Heart left ventricle (tissue), 16 donors: ENCODE data around the gene MSH3. TPM values are rescaled to one million over a fixed set of nuclear protein-coding genes. Genes with fewer than 3 reads are reported as not detected.

Source experiments
- ATAC-seq, 4 donors: fragments of 200-7000 bp; cut with Tn5 transposase; one replicate each; pipeline ENCODE4 v1.9.1; 2020 to 2022; ENCODE audit warnings: moderate library complexity in 4 of 4, mild to moderate bottlenecking in 3 of 4, moderate number of reproducible peaks in 1 of 4
- DNase-seq, 5 donors: peaks; one replicate each; pipeline ENCODE4 v3.0.0-alpha.2; 2020
- H3K27ac ChIP-seq, 12 donors: fragments of 200-600 bp; sonication (generic) in 4 of 12; one replicate each; pipeline versions ENCODE4 v1.5.0 to v1.8.0; 2016 to 2022; ENCODE audit warnings: mild to moderate bottlenecking in 2 of 12
- H3K27me3 ChIP-seq, 9 donors: fragments of 200-600 bp; sonication (generic) in 2 of 9; one replicate each; pipeline versions ENCODE4 v1.5.1 to v1.8.0; 2016 to 2022; ENCODE audit warnings: mild to moderate bottlenecking in 3 of 9
- H3K36me3 ChIP-seq, 9 donors: fragments of 200-600 bp; sonication (generic) in 2 of 9; one replicate each; pipeline versions ENCODE4 v1.5.0 to v1.8.0; 2018 to 2022; ENCODE audit warnings: mild to moderate bottlenecking in 2 of 9
- H3K4me1 ChIP-seq, 12 donors: fragments of 200-600 bp; sonication (generic) in 4 of 12; one replicate each; pipeline versions ENCODE4 v1.5.0 to v1.8.0; 2016 to 2022; ENCODE audit warnings: mild to moderate bottlenecking in 3 of 12
- H3K4me3 ChIP-seq, 12 donors: fragments of 200-600 bp; sonication (generic) in 4 of 12; one replicate each; pipeline versions ENCODE4 v1.5.0 to v1.8.0; 2017 to 2022; ENCODE audit warnings: mild to moderate bottlenecking in 9 of 12, moderate library complexity in 4 of 12
- H3K9me3 ChIP-seq, 12 donors: fragments of 200-600 bp; sonication (generic) in 4 of 12; one replicate each; pipeline versions ENCODE4 v1.5.0 to v1.8.0; 2016 to 2022; ENCODE audit warnings: mild to moderate bottlenecking in 1 of 12
- POLR2A ChIP-seq, 2 donors: fragments of 450-650 bp; IDR thresholded peaks; one replicate each; pipeline ENCODE4 v1.6.1; 2017; ENCODE audit warnings: antibody characterized with exemption in 2 of 2, mild to moderate bottlenecking in 2 of 2, moderate library complexity in 2 of 2
- WGBS, 4 donors: extraction: QIAGEN DNeasy Blood & Tissue Kit in 2 of 4; methylation state at CpG; one replicate each; pipeline versions ENCODE4 v1.1.5 to v1.1.7; 2013 to 2018; 5-methylcytosine and 5-hydroxymethylcytosine counted together
- intact Hi-C, 10 donors: fragments of 100-400 bp; cut with DNase I; formaldehyde crosslinking; loops; one replicate each; pipeline versions ENCODE4 v1.11.1 to v1.14.2; 2022
- polyA plus RNA-seq, 2 donors: library from polyadenylated mRNA; stranded (reverse); fragments of 200-250 nt; gene quantifications; one replicate each; pipeline ENCODE4 v1.2.3, GENCODE V29; 2013
- total RNA-seq, 9 donors: library from RNA; depleted of rRNA in 2 of 9; stranded (reverse); fragments of >200 nt in 2 of 9; fragmentation: NEBNext Ultra II Directional in 3 of 9; extraction: Animal tissue kit (Norgen Biotek cat#: 25700) in 3 of 9; gene quantifications; one replicate each; pipeline versions ENCODE4 v1.1.0 to v1.2.4, GENCODE V29; 2016 to 2023
- TF ChIP-seq, protein P1 (sequence below), 12 donors: fragments of 200-600 bp; sonication (generic) in 4 of 12; IDR thresholded peaks; one replicate each; pipeline versions ENCODE4 v1.5.0 to v1.8.0; 2018 to 2022; ENCODE audit warnings: antibody characterized with exemption in 12 of 12, mild to moderate bottlenecking in 5 of 12
- donor health status: ischemic (EF 13 %, LVEDD 7.1; RV severe dilation, severe dysfunction).
- donor health status: healthy with polysubstance abuse.
- donor health status: DM: no; HTN: yes; CAD: no.
- donor health status: DM: no; HTN: no; CAD: no.
- donor health status: ischemic (EF 25% LVEDD 6.9; RV normal size, moderate dysfunction).
- donor health status: ischemic (EF 25% LVEDD 5.7; RV mildly dilated, moderate dysfunction).
- donor health status: healthy.
- donor health status: DM: yes; HTN: yes; CAD: no.
- donor health status: ischemic (EF 35%, LVEDD 5.7; RV mildly dilated, moderate dysfunction).
- donor health status: nonischemic (EF 11% LVEDD 7.7; RV severe dilation, severe dysfunction).
- donor health status: DM: yes; HTN: yes; CAD: no.
- donor health status: PGD.
- donor health status: ischemic (EF 29% LVEDD 5.4; RV normal size, mild dysfunction).
- donor health status: nonischemic (EF 23%, LVEDD 6.1; RV moderate dilation, normal function).

The MSH3 gene
- total and polyA plus RNA-seq, 11 donors: 2.9 to 15.8 (median 8.4) TPM

- intact Hi-C loops: loop anchor here in 4 of 10 donors (10.0 kb wide), 1 partner anchor 390 kb away; no protein-coding TSS in a partner anchor
- 90 to 100% (median 95%) methylated on average over 1 of the region's 1 CpG for WGBS, 4 donors
- TF ChIP-seq, protein P1, sequence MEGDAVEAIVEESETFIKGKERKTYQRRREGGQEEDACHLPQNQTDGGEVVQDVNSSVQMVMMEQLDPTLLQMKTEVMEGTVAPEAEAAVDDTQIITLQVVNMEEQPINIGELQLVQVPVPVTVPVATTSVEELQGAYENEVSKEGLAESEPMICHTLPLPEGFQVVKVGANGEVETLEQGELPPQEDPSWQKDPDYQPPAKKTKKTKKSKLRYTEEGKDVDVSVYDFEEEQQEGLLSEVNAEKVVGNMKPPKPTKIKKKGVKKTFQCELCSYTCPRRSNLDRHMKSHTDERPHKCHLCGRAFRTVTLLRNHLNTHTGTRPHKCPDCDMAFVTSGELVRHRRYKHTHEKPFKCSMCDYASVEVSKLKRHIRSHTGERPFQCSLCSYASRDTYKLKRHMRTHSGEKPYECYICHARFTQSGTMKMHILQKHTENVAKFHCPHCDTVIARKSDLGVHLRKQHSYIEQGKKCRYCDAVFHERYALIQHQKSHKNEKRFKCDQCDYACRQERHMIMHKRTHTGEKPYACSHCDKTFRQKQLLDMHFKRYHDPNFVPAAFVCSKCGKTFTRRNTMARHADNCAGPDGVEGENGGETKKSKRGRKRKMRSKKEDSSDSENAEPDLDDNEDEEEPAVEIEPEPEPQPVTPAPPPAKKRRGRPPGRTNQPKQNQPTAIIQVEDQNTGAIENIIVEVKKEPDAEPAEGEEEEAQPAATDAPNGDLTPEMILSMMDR (IDR thresholded peaks at IDR 0.05): peak in 5 of 12 donors; percentile 2 to 27 (median 20)
- no peak for TF ChIP-seq POLR2A (IDR thresholded peaks at IDR 0.05)
- ATAC-seq (no peak), DNase-seq (no peak)
- no peak overlapping the region for H3K27ac ChIP-seq
- H3K27me3 ChIP-seq: no peaks in the 10 kb centered on the region
- peaks cover 0 to 17% (median 0%) of the 10 kb centered on the region in 9 donors for H3K36me3 ChIP-seq
- no peak overlapping the region for H3K4me3 ChIP-seq
- H3K9me3 ChIP-seq: no peaks in the 10 kb centered on the region
- peaks cover 0 to 3% (median 0%) of the 10 kb centered on the region in 12 donors for H3K4me1 ChIP-seq
Measured at GRCh38 chr5:80804332-80804731, 149.9 kb downstream of the MSH3 start.

- DNase-seq: no peak
- peak; percentile 60 to 77 (median 62) for ATAC-seq
- 81 to 86% (median 85%) methylated on average over 2 of the region's 2 CpGs for WGBS, 4 donors
- no peak for TF ChIP-seq POLR2A (IDR thresholded peaks at IDR 0.05)
- TF ChIP-seq, protein P1 (IDR thresholded peaks at IDR 0.05): no peak
- intact Hi-C loops: loop anchor here in 4 of 10 donors (10.0 kb wide), 1 partner anchor 390 kb away; no protein-coding TSS in a partner anchor
- Histone ChIP-seq H3K36me3 (peaks cover 0 to 17% (median 0%) of the 10 kb centered on the region in 9 donors), H3K27ac (no peak overlapping the region), H3K27me3 (no peaks in the 10 kb centered on the region), H3K4me1 (peaks cover 0 to 3% (median 0%) of the 10 kb centered on the region in 12 donors), H3K4me3 (no peak overlapping the region), H3K9me3 (no peaks in the 10 kb centered on the region)
Measured at GRCh38 chr5:80805038-80805437, 150.6 kb downstream of the MSH3 start.

- H3K4me1 ChIP-seq: peaks cover 0 to 3% (median 0%) of the 10 kb centered on the region in 12 donors
- intact Hi-C loops: loop anchor here in 4 of 10 donors (10.0 kb wide), 1 partner anchor 388 kb away; no protein-coding TSS in a partner anchor
- H3K27me3 ChIP-seq: no peaks in the 10 kb centered on the region
- DNase-seq (no peak), ATAC-seq (no peak)
- peaks cover 0 to 9% (median 0%) of the 10 kb centered on the region in 9 donors for H3K36me3 ChIP-seq
- H3K4me3 ChIP-seq: no peak overlapping the region
- no peak overlapping the region for H3K27ac ChIP-seq
- no peaks in the 10 kb centered on the region for H3K9me3 ChIP-seq
- TF ChIP-seq, protein P1 (IDR thresholded peaks at IDR 0.05): no peak
- TF ChIP-seq POLR2A (IDR thresholded peaks at IDR 0.05): no peak
Measured at GRCh38 chr5:80806929-80807328, 152.5 kb downstream of the MSH3 start.

GRCh38 chr5:80809451-80809850 lies 155.0 kb downstream of the MSH3 start:
- Histone ChIP-seq H3K9me3 (no peaks in the 10 kb centered on the region), H3K27ac (no peak overlapping the region), H3K36me3 (peaks cover 0 to 21% (median 10%) of the 10 kb centered on the region in 9 donors), H3K4me1 (peaks cover 0 to 3% (median 0%) of the 10 kb centered on the region in 12 donors), H3K4me3 (no peak overlapping the region), H3K27me3 (no peaks in the 10 kb centered on the region)
- ATAC-seq: no peak
- TF ChIP-seq POLR2A (IDR thresholded peaks at IDR 0.05): no peak
- TF ChIP-seq, protein P1 (IDR thresholded peaks at IDR 0.05): no peak
- intact Hi-C loops: loop anchor here in 4 of 10 donors (10.0 kb wide), 1 partner anchor 385 kb away; no protein-coding TSS in a partner anchor
- no peak for DNase-seq
- 91 to 96% (median 94%) methylated on average over 3 of the region's 3 CpGs for WGBS, 4 donors
